ENCODE results near the gene VPS33B.

The VPS33B gene

DNA sequence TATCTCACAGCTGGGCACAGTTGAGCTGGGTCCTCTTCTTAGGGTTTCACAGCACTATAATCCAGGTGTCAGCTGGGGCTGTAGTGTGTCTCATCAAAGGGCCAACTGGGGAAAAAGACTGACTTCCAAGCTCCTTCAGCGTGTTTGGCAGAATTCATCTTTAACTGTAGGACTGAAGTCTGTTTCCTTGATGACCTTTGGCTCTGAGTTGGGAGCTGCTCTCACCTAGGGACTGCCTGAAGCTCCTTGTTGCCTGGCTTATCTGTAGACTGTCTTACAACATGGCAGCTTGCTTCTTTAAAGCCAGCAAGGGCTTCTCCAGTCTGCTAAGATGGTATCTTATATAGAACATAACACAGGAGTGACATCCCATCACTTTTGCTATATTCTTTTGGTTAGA lies 5.3 kb upstream of the VPS33B start:
- Histone ChIP-seq H4K20me1 (ENCODE audit: low read depth, low read length) (no peaks in the 10 kb centered on the region), H3F3A (ENCODE audit: insufficient read depth) (no peaks in the 10 kb centered on the region), H2AFZ (ENCODE audit: low read depth, low read length, severe bottlenecking) (no peak overlapping the region), H3K9me2 (replicated peaks; ENCODE audit: insufficient read depth, low read length) (no peaks in the 10 kb centered on the region), H3K27ac (ENCODE audit: low read depth, low read length) (no peak overlapping the region), H3K79me2 (ENCODE audit: insufficient read depth, low read length) (no peaks in the 10 kb centered on the region), H3K9me3 (ENCODE audit: insufficient read depth, low read length) (no peaks in the 10 kb centered on the region), H3K4me2 (ENCODE audit: low read depth, low read length, poor library complexity, severe bottlenecking) (no peak overlapping the region), H3K27me3 (ENCODE audit: low read length) (no peaks in the 10 kb centered on the region), H3K4me3 (ENCODE audit: insufficient read depth, low read length, poor library complexity, severe bottlenecking) (no peak overlapping the region), H3K36me3 (ENCODE audit: low read length) (no peaks in the 10 kb centered on the region), H3K9ac (ENCODE audit: low read length) (no peak overlapping the region)
- no peak for TF ChIP-seq EZH2phosphoT487 (conservative IDR thresholded peaks at IDR 0.05; ENCODE audit: low read length)
- TF ChIP-seq CTCF (IDR thresholded peaks at IDR 0.05; ENCODE audit: insufficient read depth, low read length, poor library complexity, severe bottlenecking), result no peak

DNA sequence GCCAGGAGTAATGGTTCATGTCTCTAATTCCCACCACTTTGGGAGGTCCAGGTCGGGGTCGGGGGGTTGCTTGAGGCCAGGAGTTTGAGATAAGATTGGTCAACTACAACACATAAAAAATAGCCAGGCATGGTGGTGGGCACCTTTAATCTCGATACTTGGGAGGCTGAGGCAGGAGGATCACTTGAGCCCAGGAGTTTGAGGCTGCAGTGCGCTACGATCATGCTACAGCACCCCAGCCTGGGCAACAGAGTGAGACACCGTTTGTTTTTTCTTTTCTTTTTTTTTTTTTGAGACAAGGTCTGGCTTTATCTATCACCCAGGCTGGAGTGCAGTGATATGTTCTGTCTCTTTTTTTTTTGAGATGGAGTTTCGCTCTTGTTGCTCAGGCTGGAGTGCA lies 1.3 kb upstream of the VPS33B start:
- Histone ChIP-seq H3K27me3 (ENCODE audit: low read length) (no peaks in the 10 kb centered on the region), H3F3A (ENCODE audit: insufficient read depth) (peaks cover 2% of the 10 kb centered on the region; the same call in 1 of the 2 replicates), H2AFZ (ENCODE audit: low read depth, low read length, severe bottlenecking) (no peak overlapping the region), H3K36me3 (ENCODE audit: low read length) (no peaks in the 10 kb centered on the region), H3K27ac (ENCODE audit: low read depth, low read length) (no peak overlapping the region), H3K9me3 (ENCODE audit: insufficient read depth, low read length) (no peaks in the 10 kb centered on the region), H3K9me2 (replicated peaks; ENCODE audit: insufficient read depth, low read length) (no peaks in the 10 kb centered on the region), H3K4me2 (ENCODE audit: low read depth, low read length, poor library complexity, severe bottlenecking) (no peak overlapping the region), H4K20me1 (ENCODE audit: low read depth, low read length) (no peaks in the 10 kb centered on the region), H3K9ac (ENCODE audit: low read length) (no peak overlapping the region), H3K79me2 (ENCODE audit: insufficient read depth, low read length) (peaks cover 11% of the 10 kb centered on the region; the same call in 1 of the 2 replicates), H3K4me3 (ENCODE audit: insufficient read depth, low read length, poor library complexity, severe bottlenecking) (no peak overlapping the region)
- TF ChIP-seq EZH2phosphoT487 (conservative IDR thresholded peaks at IDR 0.05; ENCODE audit: low read length) (no peak), CTCF (IDR thresholded peaks at IDR 0.05; ENCODE audit: insufficient read depth, low read length, poor library complexity, severe bottlenecking) (no peak)

DNA sequence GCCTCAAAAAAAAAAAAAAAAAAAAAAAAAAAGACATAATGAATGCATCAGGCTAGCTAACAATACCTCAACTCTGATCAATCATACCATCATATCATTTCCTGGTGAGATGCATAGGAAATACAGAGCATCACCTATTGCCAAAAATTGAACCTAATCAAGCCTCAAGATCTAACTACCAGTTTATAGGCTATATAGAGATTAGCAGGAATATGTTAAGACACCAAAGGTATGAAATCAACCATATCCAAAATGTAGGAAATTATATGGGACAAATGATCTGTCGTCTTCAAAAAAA lies 387 bp upstream of the VPS33B start:
- TF ChIP-seq EZH2phosphoT487 (conservative IDR thresholded peaks at IDR 0.05; ENCODE audit: low read length) (no peak), CTCF (IDR thresholded peaks at IDR 0.05; ENCODE audit: insufficient read depth, low read length, poor library complexity, severe bottlenecking) (no peak)
- H3K27me3 ChIP-seq (ENCODE audit: low read length), result no peaks in the 10 kb centered on the region
- peaks cover 2% of the 10 kb centered on the region; the same call in 1 of the 2 replicates for H3F3A ChIP-seq (ENCODE audit: insufficient read depth)
- peak overlapping the region; percentile 78 for H3K9ac ChIP-seq (ENCODE audit: low read length)
- H3K36me3 ChIP-seq (ENCODE audit: low read length), result no peaks in the 10 kb centered on the region
- H2AFZ ChIP-seq (ENCODE audit: low read depth, low read length, severe bottlenecking), result peak overlapping the region; percentile 99
- peak overlapping the region; percentile 98 for H3K4me2 ChIP-seq (ENCODE audit: low read depth, low read length, poor library complexity, severe bottlenecking)
- peak overlapping the region; percentile 3; the same call in 1 of the 2 replicates for H3K27ac ChIP-seq (ENCODE audit: low read depth, low read length)
- no peaks in the 10 kb centered on the region for H3K9me3 ChIP-seq (ENCODE audit: insufficient read depth, low read length)
- H3K4me3 ChIP-seq (ENCODE audit: insufficient read depth, low read length, poor library complexity, severe bottlenecking), result peak overlapping the region; percentile 83
- H4K20me1 ChIP-seq (ENCODE audit: low read depth, low read length), result no peaks in the 10 kb centered on the region
- H3K79me2 ChIP-seq (ENCODE audit: insufficient read depth, low read length), result peaks cover 11% of the 10 kb centered on the region; the same call in 1 of the 2 replicates
- H3K9me2 ChIP-seq (replicated peaks; ENCODE audit: insufficient read depth, low read length), result no peaks in the 10 kb centered on the region

Measured in SU-DHL-6 (cell line).